ENCODE measurements around the gene TBX5. TPM values are rescaled to one million over a fixed set of nuclear protein-coding genes. Genes with fewer than 3 reads are reported as not detected.

TBX5 gene
- not detected in 2 replicates for total RNA-seq (2014; rRNA removed; shearing (Covaris generic))

GRCh38 chr12:114405519-114406271 is at the start of gene TBX5:
TBX5 (minus strand) TSS chr12:114406144; CDS start chr12:114403898, 2,246 bp downstream.
- no peak for DNase-seq (ENCODE audit: low spot score)

GRCh38 chr12:114451657-114452056 is 45.7 kb upstream of the TBX5 start:
- no peak for DNase-seq (ENCODE audit: low spot score)

- DNase-seq (ENCODE audit: low spot score) = no peak
These were observed 44.8 kb upstream of the TBX5 start for GRCh38 chr12:114450515-114451300.

- DNase-seq (ENCODE audit: low spot score) = no peak
These were observed 44.1 kb upstream of the TBX5 start for GRCh38 chr12:114450019-114450418.

GRCh38 chr12:114448618-114448933 is 42.6 kb upstream of the TBX5 start:
- DNase-seq (ENCODE audit: low spot score) = no peak

GRCh38 chr12:114447799-114448617 is 42.1 kb upstream of the TBX5 start:
- no peak for DNase-seq (ENCODE audit: low spot score)

GRCh38 chr12:114447274-114447716 is 41.4 kb upstream of the TBX5 start:
- DNase-seq (ENCODE audit: low spot score) = no peak

GRCh38 chr12:114445401-114446323 is 39.7 kb upstream of the TBX5 start:
- DNase-seq (ENCODE audit: low spot score) = no peak

GRCh38 chr12:114444422-114445279 is 38.7 kb upstream of the TBX5 start:
- no peak for DNase-seq (ENCODE audit: low spot score)

GRCh38 chr12:114443607-114444421 is 37.9 kb upstream of the TBX5 start:
- no peak for DNase-seq (ENCODE audit: low spot score)

- DNase-seq (ENCODE audit: low spot score) = no peak
These were observed 36.6 kb upstream of the TBX5 start for GRCh38 chr12:114442578-114442977.

GRCh38 chr12:114441545-114441944 is 35.6 kb upstream of the TBX5 start:
- DNase-seq (ENCODE audit: low spot score) = no peak

- no peak for DNase-seq (ENCODE audit: low spot score)
These were observed 35.1 kb upstream of the TBX5 start for GRCh38 chr12:114441039-114441383.

GRCh38 chr12:114440270-114441038 is 34.5 kb upstream of the TBX5 start:
- no peak for DNase-seq (ENCODE audit: low spot score)

- no peak for DNase-seq (ENCODE audit: low spot score)
These were observed 33.9 kb upstream of the TBX5 start for GRCh38 chr12:114439817-114440216.

GRCh38 chr12:114439261-114439683 is 33.3 kb upstream of the TBX5 start:
- DNase-seq (ENCODE audit: low spot score) = no peak

GRCh38 chr12:114438635-114439256 is 32.8 kb upstream of the TBX5 start:
- DNase-seq (ENCODE audit: low spot score) = no peak

- DNase-seq (ENCODE audit: low spot score) = no peak
These were observed 28.4 kb upstream of the TBX5 start for GRCh38 chr12:114434341-114434740.
